HepG2 (cell line): ENCODE measurements around the gene WDR91. TPM values are rescaled to one million over a fixed set of nuclear protein-coding genes. Genes with fewer than 3 reads are reported as not detected.

Experiments
- BORCS8-MEF2B ChIP-seq: sonication (generic); formaldehyde crosslinking; IDR thresholded peaks from 2 replicates; pipeline ENCODE4 v1.8.0; 2022; ENCODE audit warnings: mild to moderate bottlenecking, missing genetic modification reagents
- CHD2 ChIP-seq: IDR thresholded peaks from 2 replicates; pipeline ENCODE4 v1.6.1; 2011; ENCODE audit warnings: low read depth, low read length, improper control_type of control experiment
- FIP1L1 ChIP-seq: fragments of 200-400 bp; formaldehyde crosslinking; IDR thresholded peaks from 2 replicates; pipeline ENCODE4 v1.6.1; 2018; ENCODE audit warnings: low read depth, mild to moderate bottlenecking, low read length, moderate library complexity, borderline replicate concordance; ENCODE audit not compliant: insufficient read depth
- FUBP1 ChIP-seq: sonication (generic); formaldehyde crosslinking; IDR thresholded peaks from 2 replicates; pipeline ENCODE4 v1.5.1; 2020; ENCODE audit warnings: missing genetic modification reagents, mild to moderate bottlenecking, borderline replicate concordance
- NFATC3 ChIP-seq: sonication (generic); formaldehyde crosslinking; IDR thresholded peaks from 2 replicates; pipeline ENCODE4 v1.5.1; 2020; ENCODE audit warnings: mild to moderate bottlenecking, missing genetic modification reagents
- NFKBIZ ChIP-seq: IDR thresholded peaks from 2 replicates; pipeline ENCODE4 v1.6.1; 2018; ENCODE audit warnings: missing genetic modification reagents, missing compliant biosample characterization
- RNF2 ChIP-seq: fragments of 450-650 bp; conservative IDR thresholded peaks from 2 replicates; pipeline ENCODE4 v1.6.1; 2016; ENCODE audit warnings: low read depth
- SOX6 ChIP-seq, 2 experiments: fragments of 450-650 bp in 1 of 2; sonication (generic) in 1 of 2; formaldehyde crosslinking in 1 of 2; IDR thresholded peaks; 2 replicates each; pipeline versions ENCODE4 v1.4.0 to v1.6.1; 2017 to 2020; ENCODE audit warnings: antibody characterized with exemption in 1 of 2, mild to moderate bottlenecking in 1 of 2, missing genetic modification reagents in 1 of 2
- SP5 ChIP-seq: IDR thresholded peaks from 2 replicates; pipeline ENCODE4 v1.6.1; 2016; ENCODE audit warnings: low read depth, borderline replicate concordance
- THAP9 ChIP-seq: sonication (generic); formaldehyde crosslinking; IDR thresholded peaks from 2 replicates; pipeline ENCODE4; 2020; ENCODE audit warnings: missing genetic modification reagents, mild to moderate bottlenecking, borderline replicate concordance
- ZBTB7B ChIP-seq: sonication (generic); formaldehyde crosslinking; IDR thresholded peaks from 2 replicates; pipeline ENCODE4 v1.4.0; 2020; ENCODE audit warnings: missing genetic modification reagents
- ZFP1 ChIP-seq: IDR thresholded peaks from 2 replicates; pipeline ENCODE4 v1.6.1; 2016
- ZFP90 ChIP-seq: sonication (generic); formaldehyde crosslinking; IDR thresholded peaks from 2 replicates; pipeline ENCODE4 v1.8.0; 2022; ENCODE audit warnings: missing genetic modification reagents, mild to moderate bottlenecking, inconsistent platforms, borderline replicate concordance
- ZGPAT ChIP-seq: IDR thresholded peaks from 2 replicates; pipeline ENCODE4 v1.6.1; 2016; ENCODE audit warnings: mild to moderate bottlenecking
- ZNF138 ChIP-seq: sonication (generic); formaldehyde crosslinking; IDR thresholded peaks from 2 replicates; pipeline ENCODE4 v1.5.0; 2020; ENCODE audit warnings: mild to moderate bottlenecking, low read depth, missing genetic modification reagents
- ZNF232 ChIP-seq: sonication (generic); formaldehyde crosslinking; IDR thresholded peaks from 2 replicates; pipeline ENCODE4 v1.4.0; 2020; ENCODE audit warnings: missing genetic modification reagents, borderline replicate concordance
- ZNF326 ChIP-seq: sonication (generic); formaldehyde crosslinking; IDR thresholded peaks from 2 replicates; pipeline ENCODE4 v1.4.0; 2020; ENCODE audit warnings: missing genetic modification reagents, borderline replicate concordance
- ZNF44 ChIP-seq: sonication (generic); formaldehyde crosslinking; IDR thresholded peaks from 2 replicates; pipeline ENCODE4 v1.5.1; 2020; ENCODE audit warnings: mild to moderate bottlenecking, missing genetic modification reagents
- ZNF7 ChIP-seq: IDR thresholded peaks from 2 replicates; pipeline ENCODE4 v1.6.1; 2016; ENCODE audit warnings: missing biosample characterization, missing genetic modification reagents
- ZNF737 ChIP-seq: sonication (generic); formaldehyde crosslinking; IDR thresholded peaks from 2 replicates; pipeline ENCODE4 v1.5.0; 2020; ENCODE audit warnings: missing genetic modification reagents, mild to moderate bottlenecking, borderline replicate concordance
- ZNF770 ChIP-seq: sonication (generic); formaldehyde crosslinking; IDR thresholded peaks from 2 replicates; pipeline ENCODE4 v1.5.0; 2020; ENCODE audit warnings: mild to moderate bottlenecking, missing genetic modification reagents
- polyA plus RNA-seq, 8 experiments: library from polyadenylated mRNA; depleted of rRNA in 3 of 8; stranded (reverse) in 7 of 8; unstranded in 1 of 8; fragments of >200 nt; fragmentation: Illumina TruSeq in 4 of 8; extraction: Trizol in 4 of 8; gene quantifications; 2 replicates each; pipeline versions ENCODE4 v1.2.1 to v1.2.3, GENCODE V29; 2011 to 2016; ENCODE audit warnings: low read depth in 4 of 8, missing spikeins in 1 of 8, mixed read lengths in 1 of 8; ENCODE audit not compliant: insufficient read depth in 1 of 8
- total RNA-seq, 5 experiments: library from RNA; depleted of rRNA; stranded (reverse); fragments of >200 nt; fragmentation: Illumina TruSeq; extraction: Trizol; gene quantifications; 2 replicates each; pipeline ENCODE4 v1.2.3, GENCODE V29; 2016; ENCODE audit warnings: low read depth in 1 of 5

WDR91 gene
- total and polyA plus RNA-seq, 2 of the 13 experiments (the other 11 are each of a cell fraction or from before 2014, with no cell fraction given), result 11.6 to 12.1 TPM

- TF ChIP-seq ZFP90 (CRISPR knock-in tag) (no peak), ZFP1 (CRISPR knock-in tag) (peak; percentile 65; the same call in 1 of the 2 replicates), FUBP1 (no peak; the same call in 1 of the 2 replicates), ZNF326 (CRISPR knock-in tag) (no peak; the same call in 1 of the 2 replicates), BORCS8-MEF2B (no peak), ZNF770 (CRISPR knock-in tag) (no peak; the same call in none of the 2 replicates), ZNF138 (CRISPR knock-in tag) (no peak), SP5 (CRISPR knock-in tag) (peak; percentile 8; the same call in 1 of the 2 replicates), ZNF737 (CRISPR knock-in tag) (no peak), CHD2 (no peak), ZBTB7B (0 out of 2 replicates have a peak, but pooled peaks have one; percentile 39), ZNF232 (CRISPR knock-in tag) (no peak), NFKBIZ (CRISPR knock-in tag) (peak; percentile 54; the same call in 1 of the 2 replicates), ZGPAT (CRISPR knock-in tag) (peak; percentile 75), SOX6 (IDR thresholded peaks at IDR 0.05) (no peak), SOX6 (CRISPR knock-in tag; IDR thresholded peaks at IDR 0.05) (peak; percentile 76), NFATC3 (CRISPR knock-in tag) (no peak), ZNF44 (CRISPR knock-in tag) (no peak), ZNF7 (CRISPR knock-in tag) (no peak), THAP9 (CRISPR knock-in tag) (no peak), FIP1L1 (no peak), RNF2 (no peak)
Observed at GRCh38 chr7:135147899-135148721, 63.2 kb downstream of the WDR91 start, which contains the start of gene TMEM140 (continued).
